Esophagus squamous epithelium (tissue), 5 donors: ENCODE data around the gene B3GALT4. TPM values are rescaled to one million over a fixed set of nuclear protein-coding genes. Genes with fewer than 3 reads are reported as not detected.
A peak's percentile ranks its signal among the peaks of the same experiment; 100 is the strongest.

ENCODE experiments used
- DNase-seq: peaks from one replicate; lab custom pipeline; 2025; lab: John Stamatoyannopoulos, UW
- H3K27ac ChIP-seq, 4 donors: fragments of 200-600 bp; sonication (generic); one replicate each; pipeline ENCODE4 v1.5.1; 2016 to 2019; ENCODE audit warnings: mild to moderate bottlenecking in 1 of 4
- H3K27me3 ChIP-seq, 4 donors: fragments of 200-600 bp; sonication (generic); 1 replicate in 3 of 4; 2 replicates in 1 of 4; pipeline versions ENCODE4 v1.5.1 to v1.6.0; 2017 to 2021; ENCODE audit warnings: antibody characterized with exemption in 1 of 4
- H3K36me3 ChIP-seq, 3 donors: fragments of 200-600 bp; sonication (generic); one replicate each; pipeline ENCODE4 v1.5.1; 2016 to 2019
- H3K4me1 ChIP-seq, 3 donors: fragments of 200-600 bp; sonication (generic); one replicate each; pipeline ENCODE4 v1.5.1; 2017 to 2019
- H3K4me3 ChIP-seq, 4 donors: fragments of 200-600 bp; sonication (generic); 1 replicate in 3 of 4; 2 replicates in 1 of 4; pipeline ENCODE4 v1.5.1; 2016 to 2019; ENCODE audit warnings: mild to moderate bottlenecking in 2 of 4, moderate library complexity in 1 of 4
- H3K9me3 ChIP-seq, 3 donors: fragments of 200-600 bp; sonication (generic); one replicate each; pipeline ENCODE4 v1.5.1; 2016 to 2019
- POLR2A ChIP-seq, 4 donors: fragments of 450-650 bp; IDR thresholded peaks; one replicate each; pipeline ENCODE4 v1.6.1; 2017; ENCODE audit warnings: antibody characterized with exemption in 4 of 4, mild to moderate bottlenecking in 4 of 4, moderate library complexity in 3 of 4
- WGBS, 2 donors: methylation state at CpG; one replicate each; pipeline ENCODE4 v1.1.5; 2018; 5-methylcytosine and 5-hydroxymethylcytosine counted together
- intact Hi-C: fragments of 100-400 bp; cut with DNase I; formaldehyde crosslinking; loops from one replicate; pipeline ENCODE4 v1.15.0; 2022
- total RNA-seq, 4 donors: library from RNA; depleted of rRNA; stranded (reverse); fragments of >200 nt; gene quantifications; one replicate each; pipeline ENCODE4 v1.1.0, GENCODE V29; 2016
- TF ChIP-seq, protein P1 (sequence below), 6 experiments: fragments of 450-650 bp in 4 of 6; fragments of 200-600 bp in 2 of 6; sonication (generic) in 2 of 6; IDR thresholded peaks; one replicate each; pipeline ENCODE4 v1.5.1; 2016 to 2019; ENCODE audit warnings: antibody characterized with exemption in 6 of 6, mild to moderate bottlenecking in 4 of 6, moderate library complexity in 4 of 6
- donor health status: DM: yes; HTN: yes; CAD: no.

Gene B3GALT4
- total RNA-seq, 4 donors from 2014 or later: 9.4 to 31.1 (median 15.0) TPM

DNA sequence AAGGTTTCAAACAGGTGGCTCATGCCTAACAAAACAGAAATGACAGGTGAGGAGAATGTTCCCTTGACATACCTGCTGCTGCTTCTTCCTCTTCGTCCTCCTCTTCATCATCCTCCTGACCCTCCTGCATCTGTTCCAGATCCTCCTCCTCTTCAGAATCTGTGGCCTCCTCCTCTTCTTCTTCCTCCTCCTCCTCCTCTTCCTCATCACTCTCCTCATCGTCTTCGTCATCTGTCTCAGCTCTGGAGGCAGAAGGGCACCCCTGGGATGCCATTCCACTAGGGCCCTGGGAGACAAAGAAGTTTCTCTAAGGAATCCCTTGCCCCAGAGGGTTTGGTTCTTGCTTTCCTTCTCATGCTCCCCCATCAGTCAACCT, 43.0 kb downstream of the B3GALT4 start:
- Histone ChIP-seq H3K9me3 (no peaks in the 10 kb centered on the region), H3K4me3 (no peak overlapping the region), H3K27ac (peak overlapping the region in 3 of 4 donors; percentile 57 to 97 (median 77)), H3K36me3 (peaks cover 19 to 43% (median 22%) of the 10 kb centered on the region in 3 donors), H3K27me3 (no peaks in the 10 kb centered on the region), H3K4me1 (peaks cover 53 to 81% (median 62%) of the 10 kb centered on the region in 3 donors)
- intact Hi-C loops: no loop called here
- DNase-seq: no peak
- TF ChIP-seq, protein P1, sequence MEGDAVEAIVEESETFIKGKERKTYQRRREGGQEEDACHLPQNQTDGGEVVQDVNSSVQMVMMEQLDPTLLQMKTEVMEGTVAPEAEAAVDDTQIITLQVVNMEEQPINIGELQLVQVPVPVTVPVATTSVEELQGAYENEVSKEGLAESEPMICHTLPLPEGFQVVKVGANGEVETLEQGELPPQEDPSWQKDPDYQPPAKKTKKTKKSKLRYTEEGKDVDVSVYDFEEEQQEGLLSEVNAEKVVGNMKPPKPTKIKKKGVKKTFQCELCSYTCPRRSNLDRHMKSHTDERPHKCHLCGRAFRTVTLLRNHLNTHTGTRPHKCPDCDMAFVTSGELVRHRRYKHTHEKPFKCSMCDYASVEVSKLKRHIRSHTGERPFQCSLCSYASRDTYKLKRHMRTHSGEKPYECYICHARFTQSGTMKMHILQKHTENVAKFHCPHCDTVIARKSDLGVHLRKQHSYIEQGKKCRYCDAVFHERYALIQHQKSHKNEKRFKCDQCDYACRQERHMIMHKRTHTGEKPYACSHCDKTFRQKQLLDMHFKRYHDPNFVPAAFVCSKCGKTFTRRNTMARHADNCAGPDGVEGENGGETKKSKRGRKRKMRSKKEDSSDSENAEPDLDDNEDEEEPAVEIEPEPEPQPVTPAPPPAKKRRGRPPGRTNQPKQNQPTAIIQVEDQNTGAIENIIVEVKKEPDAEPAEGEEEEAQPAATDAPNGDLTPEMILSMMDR (IDR thresholded peaks at IDR 0.05): no peak
- TF ChIP-seq POLR2A (IDR thresholded peaks at IDR 0.05): no peak
- 77 to 87% methylated on average over 3 of the region's 3 CpGs for WGBS, 2 donors

DNA sequence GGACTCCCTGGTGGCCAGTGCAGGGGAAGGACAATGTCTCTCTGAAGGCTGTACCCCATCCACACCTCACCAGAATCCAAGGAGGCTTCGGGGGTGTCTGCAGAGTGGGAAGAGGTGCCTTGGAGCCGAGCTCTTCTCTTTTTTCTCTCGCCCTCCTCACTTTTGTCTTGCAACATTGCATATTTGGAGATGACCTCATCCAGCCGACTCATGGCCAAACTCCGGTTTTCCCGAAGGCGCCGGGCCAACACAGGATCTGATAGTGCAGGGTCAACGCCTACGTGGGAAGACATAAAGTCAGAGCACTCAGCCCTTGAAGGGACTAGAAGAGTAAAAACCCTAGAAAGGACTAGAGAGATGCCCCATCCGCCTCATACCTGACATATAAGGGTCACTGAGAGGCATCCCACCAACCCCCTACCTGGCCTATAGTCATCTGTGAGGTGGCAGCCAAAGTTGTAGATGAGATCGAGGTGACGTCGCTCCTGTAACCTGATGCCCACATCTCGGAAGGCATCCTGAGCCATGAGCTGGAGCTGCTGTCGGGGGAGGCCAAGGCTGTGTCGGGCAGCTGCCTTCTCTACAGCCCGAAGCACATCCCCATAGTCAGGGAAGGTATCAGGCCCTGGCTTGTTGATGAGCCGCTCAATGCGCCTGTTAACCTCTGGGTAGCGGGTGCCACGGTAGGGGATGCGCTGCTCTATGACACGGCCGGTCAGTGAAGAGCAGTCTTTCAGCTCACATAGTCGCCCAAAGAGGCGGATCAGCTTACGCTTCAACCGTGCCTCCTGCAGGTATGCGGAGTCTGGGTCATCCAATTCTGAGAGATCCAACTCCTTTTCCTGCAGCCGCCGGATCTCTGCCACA, 43.6 kb downstream of the B3GALT4 start:
- H3K4me1 ChIP-seq: peaks cover 47 to 75% (median 56%) of the 10 kb centered on the region in 3 donors
- no peaks in the 10 kb centered on the region for H3K9me3 ChIP-seq
- H3K4me3 ChIP-seq: peak overlapping the region in 1 of 4 donors; percentile 4
- TF ChIP-seq, protein P1 (IDR thresholded peaks at IDR 0.05): no peak
- no peak for TF ChIP-seq POLR2A (IDR thresholded peaks at IDR 0.05)
- H3K27me3 ChIP-seq: no peaks in the 10 kb centered on the region
- H3K36me3 ChIP-seq: peaks cover 19 to 43% (median 22%) of the 10 kb centered on the region in 3 donors
- no peak for DNase-seq
- H3K27ac ChIP-seq: peak overlapping the region in 3 of 4 donors; percentile 57 to 97 (median 77)
- 46 to 58% methylated on average over 11 to 25 of the region's 32 CpGs for WGBS, 2 donors
- intact Hi-C loops: no loop called here

DNA sequence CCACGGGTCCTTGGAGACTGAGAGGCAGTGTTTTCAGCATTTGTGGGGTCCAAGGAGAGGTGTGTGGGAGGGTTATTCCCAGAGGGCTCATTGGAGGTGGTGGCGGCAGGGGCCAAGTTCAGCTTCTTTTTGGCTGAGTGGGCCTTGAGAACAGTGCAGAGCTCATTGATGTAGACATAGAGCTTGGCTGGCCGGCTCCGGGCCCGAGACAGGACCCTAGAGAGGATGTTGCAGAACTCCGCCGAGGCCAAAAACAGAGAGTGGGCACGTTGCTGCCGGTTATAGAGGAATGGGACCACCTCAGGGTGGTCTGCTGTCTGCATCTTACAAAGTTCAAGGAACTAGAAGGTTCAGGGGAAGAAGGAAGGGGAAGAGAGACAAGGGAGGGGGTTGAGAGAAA, 44.3 kb downstream of the B3GALT4 start:
- TF ChIP-seq, protein P1 (IDR thresholded peaks at IDR 0.05): no peak
- TF ChIP-seq POLR2A (IDR thresholded peaks at IDR 0.05): no peak
- Histone ChIP-seq H3K4me3 (peak overlapping the region in 2 of 4 donors; percentile 86 to 91), H3K9me3 (no peaks in the 10 kb centered on the region), H3K27ac (peak overlapping the region; percentile 93 to 97 (median 96)), H3K36me3 (peaks cover 19 to 36% (median 22%) of the 10 kb centered on the region in 3 donors), H3K27me3 (no peaks in the 10 kb centered on the region), H3K4me1 (peaks cover 43 to 68% (median 53%) of the 10 kb centered on the region in 3 donors)
- 75 to 80% methylated on average over 4 of the region's 9 CpGs for whole genome bisulfite sequencing, 2 donors
- no peak for DNase-seq
- intact Hi-C loops: no loop called here

DNA sequence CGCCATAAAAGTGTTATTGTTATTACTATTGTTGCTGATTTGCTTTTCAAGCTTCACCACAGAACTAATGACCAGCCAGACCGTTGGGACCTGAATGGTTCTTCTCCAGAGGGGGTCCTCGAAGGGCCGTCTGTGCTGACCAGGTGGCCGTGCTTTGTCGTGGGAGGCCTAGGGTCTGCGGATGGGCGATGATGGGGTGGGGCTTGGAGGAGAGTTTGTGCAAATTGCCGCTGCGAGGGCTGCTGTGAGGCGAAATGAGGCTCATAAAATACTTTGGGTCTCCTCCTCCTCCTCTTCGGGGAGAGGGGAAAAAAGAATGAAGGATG, 46.7 kb downstream of the B3GALT4 start:
- intact Hi-C loops: no loop called here
- TF ChIP-seq POLR2A (IDR thresholded peaks at IDR 0.05): no peak
- TF ChIP-seq, protein P1 (IDR thresholded peaks at IDR 0.05): no peak
- no peak for DNase-seq
- Histone ChIP-seq H3K36me3 (peaks cover 19 to 30% (median 22%) of the 10 kb centered on the region in 3 donors), H3K27ac (peak overlapping the region; percentile 93 to 97 (median 96)), H3K27me3 (no peaks in the 10 kb centered on the region), H3K4me3 (peak overlapping the region; percentile 70 to 92 (median 88)), H3K4me1 (peaks cover 32 to 51% (median 39%) of the 10 kb centered on the region in 3 donors), H3K9me3 (no peaks in the 10 kb centered on the region)
- WGBS, 2 donors: 0 to 2% methylated on average over 9 to 11 of the region's 12 CpGs

DNA sequence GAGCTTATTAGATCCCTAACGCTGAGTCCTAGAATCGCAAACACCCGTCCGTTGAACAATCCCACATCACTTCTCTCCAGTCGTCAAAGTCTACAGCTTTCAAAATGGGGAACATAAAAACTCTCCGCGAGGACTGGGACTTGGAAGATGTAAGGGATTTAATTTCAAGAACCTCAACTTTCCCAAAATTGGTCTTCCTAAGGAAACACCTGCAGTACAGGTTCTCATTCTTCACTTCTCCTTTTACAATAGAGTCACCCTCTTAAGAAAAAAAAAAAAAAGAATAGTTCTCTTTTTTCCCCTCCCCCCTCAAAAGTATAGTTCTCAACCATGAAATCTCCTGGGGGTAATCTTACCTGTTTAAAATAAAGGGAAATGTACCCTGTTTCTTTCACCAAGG, 47.2 kb downstream of the B3GALT4 start:
- H3K9me3 ChIP-seq: no peaks in the 10 kb centered on the region
- H3K27ac ChIP-seq: peak overlapping the region; percentile 93 to 97 (median 96)
- 24 to 27% methylated on average over 7 of the region's 7 CpGs for WGBS, 2 donors
- H3K4me3 ChIP-seq: peak overlapping the region in 3 of 4 donors; percentile 86 to 92 (median 91)
- TF ChIP-seq POLR2A (IDR thresholded peaks at IDR 0.05): no peak
- TF ChIP-seq, protein P1 (IDR thresholded peaks at IDR 0.05): no peak
- DNase-seq: no peak
- H3K36me3 ChIP-seq: peaks cover 19 to 25% (median 19%) of the 10 kb centered on the region in 3 donors
- peaks cover 32 to 46% (median 34%) of the 10 kb centered on the region in 3 donors for H3K4me1 ChIP-seq
- H3K27me3 ChIP-seq: no peaks in the 10 kb centered on the region
- intact Hi-C loops: no loop called here
